ENCODE results near the gene PHOX2B.

PHOX2B gene

DNA sequence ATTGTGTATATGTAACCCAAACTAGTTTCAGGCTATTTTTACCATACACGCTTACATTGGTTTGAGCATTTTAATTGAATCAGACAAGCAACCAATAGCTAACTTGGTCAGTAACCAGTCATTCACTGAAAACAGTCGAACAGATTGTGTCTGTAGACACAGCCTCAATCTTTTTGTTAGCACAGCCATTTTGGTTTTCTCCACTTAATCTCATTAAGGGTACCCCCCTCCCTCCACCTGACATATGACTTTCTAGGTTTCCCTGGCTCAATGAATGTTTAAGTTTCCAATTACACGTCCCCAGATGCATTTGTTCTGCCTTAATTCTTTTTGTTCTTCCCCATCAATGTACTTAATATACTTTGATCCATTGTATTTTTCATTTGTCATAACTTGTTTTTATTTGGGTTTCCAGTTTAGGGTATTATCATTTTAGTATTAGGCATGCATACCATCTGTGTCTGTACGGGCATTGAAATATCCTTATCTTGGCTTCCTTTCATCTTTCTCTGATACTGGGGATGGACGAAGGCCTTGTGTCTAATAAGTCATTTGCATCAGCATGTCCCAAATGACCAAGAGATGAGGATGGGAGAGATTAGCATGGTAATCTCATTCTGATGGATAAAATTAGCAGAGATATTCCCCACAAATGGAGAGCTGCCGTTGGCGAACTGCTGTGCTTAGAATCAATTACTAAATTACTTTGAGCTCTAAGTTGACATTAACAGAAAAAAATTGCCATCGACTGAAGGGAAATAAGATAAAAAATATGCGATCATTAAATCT is 35.9 kb upstream of the PHOX2B start:
- H2BK5ac ChIP-seq (ENCODE audit: low read depth, low read length, poor library complexity, severe bottlenecking), result no peak overlapping the region
- H3K4me1 ChIP-seq (ENCODE audit: control insufficient read depth, insufficient read depth, low read depth, low read length), result no peaks in the 10 kb centered on the region
- no peak overlapping the region for H3K4me3 ChIP-seq (ENCODE audit: insufficient read depth in 1 of 2, low read depth in 1 of 2, low read length in 2 of 2)
- H3K4me2 ChIP-seq (ENCODE audit: low read length, poor library complexity, severe bottlenecking), result no peak overlapping the region
- H2BK15ac ChIP-seq (ENCODE audit: low read depth, poor library complexity, severe bottlenecking), result no peak overlapping the region
- 89% methylated on average over 9 of the region's 9 CpGs for WGBS
- peaks cover 5 to 7% of the 10 kb centered on the region in 2 experiments for H3K27me3 ChIP-seq (ENCODE audit: control insufficient read depth in 1 of 2, insufficient read depth in 1 of 2, low read length in 2 of 2)
- H3K36me3 ChIP-seq (ENCODE audit: control insufficient read depth in 1 of 2, insufficient read depth in 2 of 2, low read depth in 1 of 2, low read length in 2 of 2), result no peaks in the 10 kb centered on the region
- no peaks in the 10 kb centered on the region for H3K79me1 ChIP-seq (replicated peaks; ENCODE audit: low read length, poor library complexity, severe bottlenecking)
- no peak overlapping the region for H4K91ac ChIP-seq (ENCODE audit: low read length)
- DNase-seq, result no peak
- no peak overlapping the region for H3K27ac ChIP-seq (ENCODE audit: low read length, poor library complexity, severe bottlenecking)
- H3K9me3 ChIP-seq (ENCODE audit: control insufficient read depth, low read length), result no peaks in the 10 kb centered on the region
- no peak overlapping the region for H4K8ac ChIP-seq (ENCODE audit: low read length)
- H3K4ac ChIP-seq (ENCODE audit: low read depth in 1 of 2, low read length in 2 of 2), result no peak overlapping the region
- H3K18ac ChIP-seq (ENCODE audit: low read depth in 1 of 2, low read length in 2 of 2), result no peak overlapping the region
- no peak overlapping the region for H2AK5ac ChIP-seq (ENCODE audit: low read length, severe bottlenecking)
- no peak overlapping the region for H3K14ac ChIP-seq (ENCODE audit: low read length in 2 of 2)
- no peak overlapping the region for H2AFZ ChIP-seq (ENCODE audit: low read depth, low read length)
- no peak overlapping the region for H3K9ac ChIP-seq (ENCODE audit: low read length)
- H2BK12ac ChIP-seq (ENCODE audit: low read length in 2 of 2), result no peak overlapping the region
- H2BK120ac ChIP-seq (ENCODE audit: low read depth, low read length), result no peak overlapping the region
- H3K23ac ChIP-seq (ENCODE audit: low read length in 2 of 2), result no peak overlapping the region

DNA sequence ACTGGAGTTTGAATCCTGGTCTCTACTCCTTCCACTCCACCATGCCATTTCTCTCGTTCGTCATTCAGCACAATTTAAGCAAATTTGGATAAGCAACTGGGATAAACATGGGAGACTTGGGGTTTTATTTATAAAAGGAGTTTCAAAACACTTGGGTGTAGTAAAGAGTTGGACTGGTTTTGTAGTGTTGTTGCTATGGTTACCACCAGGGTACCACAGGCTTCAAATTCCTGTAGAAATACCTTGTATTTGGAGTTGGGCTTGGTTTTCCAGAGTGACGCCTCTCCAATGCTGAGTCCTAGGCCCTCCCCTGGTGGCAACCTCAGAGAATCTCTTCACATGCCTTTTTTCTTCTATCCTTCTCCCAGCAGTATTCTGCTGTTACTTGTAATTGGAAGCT is 27.9 kb upstream of the PHOX2B start:
- H2BK5ac ChIP-seq (ENCODE audit: low read depth, low read length, poor library complexity, severe bottlenecking), result no peak overlapping the region
- no peak overlapping the region for H3K4me3 ChIP-seq (ENCODE audit: insufficient read depth in 1 of 2, low read depth in 1 of 2, low read length in 2 of 2)
- no peak overlapping the region for H2BK15ac ChIP-seq (ENCODE audit: low read depth, poor library complexity, severe bottlenecking)
- no peak overlapping the region for H3K23ac ChIP-seq (ENCODE audit: low read length in 2 of 2)
- H3K27me3 ChIP-seq (ENCODE audit: control insufficient read depth in 1 of 2, insufficient read depth in 1 of 2, low read length in 2 of 2), result peaks cover 8 to 15% of the 10 kb centered on the region in 2 experiments
- H3K4me2 ChIP-seq (ENCODE audit: low read length, poor library complexity, severe bottlenecking), result no peak overlapping the region
- H3K14ac ChIP-seq (ENCODE audit: low read length in 2 of 2), result no peak overlapping the region
- no peak overlapping the region for H3K9ac ChIP-seq (ENCODE audit: low read length)
- H2BK12ac ChIP-seq (ENCODE audit: low read length in 2 of 2), result no peak overlapping the region
- H3K36me3 ChIP-seq (ENCODE audit: control insufficient read depth in 1 of 2, insufficient read depth in 2 of 2, low read depth in 1 of 2, low read length in 2 of 2), result no peaks in the 10 kb centered on the region
- no peak overlapping the region for H4K91ac ChIP-seq (ENCODE audit: low read length)
- H3K4ac ChIP-seq (ENCODE audit: low read depth in 1 of 2, low read length in 2 of 2), result no peak overlapping the region
- no peak for DNase-seq
- H2BK120ac ChIP-seq (ENCODE audit: low read depth, low read length), result no peak overlapping the region
- no peaks in the 10 kb centered on the region for H3K4me1 ChIP-seq (ENCODE audit: control insufficient read depth, insufficient read depth, low read depth, low read length)
- no peak overlapping the region for H2AK5ac ChIP-seq (ENCODE audit: low read length, severe bottlenecking)
- no peak overlapping the region for H4K8ac ChIP-seq (ENCODE audit: low read length)
- WGBS, result 90% methylated on average over 3 of the region's 3 CpGs
- no peak overlapping the region for H3K18ac ChIP-seq (ENCODE audit: low read depth in 1 of 2, low read length in 2 of 2)
- no peak overlapping the region for H2AFZ ChIP-seq (ENCODE audit: low read depth, low read length)
- no peaks in the 10 kb centered on the region for H3K79me1 ChIP-seq (replicated peaks; ENCODE audit: low read length, poor library complexity, severe bottlenecking)
- H3K9me3 ChIP-seq (ENCODE audit: control insufficient read depth, low read length), result no peaks in the 10 kb centered on the region
- no peak overlapping the region for H3K27ac ChIP-seq (ENCODE audit: low read length, poor library complexity, severe bottlenecking)

DNA sequence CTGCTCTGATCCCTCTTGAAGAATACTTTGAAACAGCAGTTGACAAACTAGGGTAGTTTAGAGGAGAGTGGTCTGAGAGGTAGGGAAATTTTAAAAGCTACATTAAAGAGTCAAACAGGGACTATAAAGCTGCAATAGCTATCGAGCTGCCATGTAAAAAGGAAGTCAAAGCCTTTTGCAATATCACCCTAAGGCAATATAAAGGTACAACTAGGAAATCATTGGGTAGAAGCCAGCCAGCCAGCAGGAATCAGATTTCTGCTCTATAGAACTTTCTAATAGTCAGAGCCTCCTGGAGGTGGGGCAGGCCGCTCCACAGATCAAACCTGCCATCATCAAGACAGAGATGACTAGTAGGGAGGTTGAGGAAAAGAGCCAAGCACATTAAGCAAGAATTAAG is 15.2 kb upstream of the PHOX2B start:
- Histone ChIP-seq H3K4ac (ENCODE audit: low read depth in 1 of 2, low read length in 2 of 2) (no peak overlapping the region), H2BK120ac (ENCODE audit: low read depth, low read length) (no peak overlapping the region), H3K4me3 (ENCODE audit: insufficient read depth in 1 of 2, low read depth in 1 of 2, low read length in 2 of 2) (no peak overlapping the region), H3K27ac (ENCODE audit: low read length, poor library complexity, severe bottlenecking) (no peak overlapping the region), H3K23ac (ENCODE audit: low read length in 2 of 2) (no peak overlapping the region), H3K36me3 (ENCODE audit: control insufficient read depth in 1 of 2, insufficient read depth in 2 of 2, low read depth in 1 of 2, low read length in 2 of 2) (no peaks in the 10 kb centered on the region), H2AK5ac (ENCODE audit: low read length, severe bottlenecking) (no peak overlapping the region), H4K91ac (ENCODE audit: low read length) (no peak overlapping the region), H3K14ac (ENCODE audit: low read length in 2 of 2) (no peak overlapping the region), H3K4me1 (ENCODE audit: control insufficient read depth, insufficient read depth, low read depth, low read length) (no peaks in the 10 kb centered on the region), H3K27me3 (ENCODE audit: control insufficient read depth in 1 of 2, insufficient read depth in 1 of 2, low read length in 2 of 2) (peaks cover 24 to 25% of the 10 kb centered on the region in 2 experiments), H4K8ac (ENCODE audit: low read length) (no peak overlapping the region), H3K9ac (ENCODE audit: low read length) (no peak overlapping the region), H3K79me1 (replicated peaks; ENCODE audit: low read length, poor library complexity, severe bottlenecking) (no peaks in the 10 kb centered on the region), H3K4me2 (ENCODE audit: low read length, poor library complexity, severe bottlenecking) (no peak overlapping the region), H2AFZ (ENCODE audit: low read depth, low read length) (no peak overlapping the region), H2BK5ac (ENCODE audit: low read depth, low read length, poor library complexity, severe bottlenecking) (no peak overlapping the region), H3K18ac (ENCODE audit: low read depth in 1 of 2, low read length in 2 of 2) (no peak overlapping the region), H2BK12ac (ENCODE audit: low read length in 2 of 2) (no peak overlapping the region), H3K9me3 (ENCODE audit: control insufficient read depth, low read length) (no peaks in the 10 kb centered on the region), H2BK15ac (ENCODE audit: low read depth, poor library complexity, severe bottlenecking) (no peak overlapping the region)
- WGBS, result 67% methylated on average over 1 of the region's 2 CpGs
- DNase-seq, result no peak

DNA sequence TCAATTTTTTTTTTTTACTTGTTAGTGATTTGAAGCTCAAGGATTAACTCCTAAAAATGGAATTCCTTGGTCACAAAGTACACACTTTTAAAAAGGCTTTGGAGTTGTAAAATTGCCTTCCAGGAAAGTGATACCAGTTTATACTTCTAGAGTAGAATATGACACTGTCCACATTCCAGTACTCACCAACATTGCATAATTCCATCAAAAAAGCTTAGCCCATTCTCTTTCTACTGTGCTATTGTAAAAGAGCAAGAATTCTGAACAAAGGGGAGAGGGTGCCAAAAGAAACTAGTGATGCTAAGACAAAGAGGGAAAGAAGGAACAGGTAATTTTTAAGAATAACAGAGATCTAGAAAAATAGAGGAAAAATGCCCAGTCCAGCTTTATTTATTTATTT is 10.4 kb upstream of the PHOX2B start:
- Histone ChIP-seq H3K27ac (ENCODE audit: low read length, poor library complexity, severe bottlenecking) (no peak overlapping the region), H3K27me3 (ENCODE audit: control insufficient read depth in 1 of 2, insufficient read depth in 1 of 2, low read length in 2 of 2) (peaks cover 49 to 58% of the 10 kb centered on the region in 2 experiments), H3K4me1 (ENCODE audit: control insufficient read depth, insufficient read depth, low read depth, low read length) (peaks cover 2% of the 10 kb centered on the region), H3K23ac (ENCODE audit: low read length in 2 of 2) (no peak overlapping the region), H2AK5ac (ENCODE audit: low read length, severe bottlenecking) (no peak overlapping the region), H3K4ac (ENCODE audit: low read depth in 1 of 2, low read length in 2 of 2) (no peak overlapping the region), H3K4me2 (ENCODE audit: low read length, poor library complexity, severe bottlenecking) (no peak overlapping the region), H3K36me3 (ENCODE audit: control insufficient read depth in 1 of 2, insufficient read depth in 2 of 2, low read depth in 1 of 2, low read length in 2 of 2) (no peaks in the 10 kb centered on the region), H3K79me1 (replicated peaks; ENCODE audit: low read length, poor library complexity, severe bottlenecking) (no peaks in the 10 kb centered on the region), H2BK5ac (ENCODE audit: low read depth, low read length, poor library complexity, severe bottlenecking) (no peak overlapping the region), H2BK120ac (ENCODE audit: low read depth, low read length) (no peak overlapping the region), H4K91ac (ENCODE audit: low read length) (no peak overlapping the region), H3K14ac (ENCODE audit: low read length in 2 of 2) (no peak overlapping the region), H3K9me3 (ENCODE audit: control insufficient read depth, low read length) (no peaks in the 10 kb centered on the region), H2AFZ (ENCODE audit: low read depth, low read length) (no peak overlapping the region), H3K4me3 (ENCODE audit: insufficient read depth in 1 of 2, low read depth in 1 of 2, low read length in 2 of 2) (no peak overlapping the region), H4K8ac (ENCODE audit: low read length) (no peak overlapping the region), H3K18ac (ENCODE audit: low read depth in 1 of 2, low read length in 2 of 2) (no peak overlapping the region), H2BK15ac (ENCODE audit: low read depth, poor library complexity, severe bottlenecking) (no peak overlapping the region), H3K9ac (ENCODE audit: low read length) (no peak overlapping the region), H2BK12ac (ENCODE audit: low read length in 2 of 2) (no peak overlapping the region)
- DNase-seq, result no peak
